NCI-H2081 treated with DMSO at 0.1 percent for 48 hours (cell line): ENCODE data around the gene MCC.
"Not testable (repeated sequence)": the region's sequence is repeated elsewhere in the genome, so short reads cannot be mapped to it uniquely, and the experiment has no call there.

Experiments
- DNase-seq: peaks from one replicate; lab custom pipeline; 2025; lab: John Stamatoyannopoulos, UW

MCC gene

DNA sequence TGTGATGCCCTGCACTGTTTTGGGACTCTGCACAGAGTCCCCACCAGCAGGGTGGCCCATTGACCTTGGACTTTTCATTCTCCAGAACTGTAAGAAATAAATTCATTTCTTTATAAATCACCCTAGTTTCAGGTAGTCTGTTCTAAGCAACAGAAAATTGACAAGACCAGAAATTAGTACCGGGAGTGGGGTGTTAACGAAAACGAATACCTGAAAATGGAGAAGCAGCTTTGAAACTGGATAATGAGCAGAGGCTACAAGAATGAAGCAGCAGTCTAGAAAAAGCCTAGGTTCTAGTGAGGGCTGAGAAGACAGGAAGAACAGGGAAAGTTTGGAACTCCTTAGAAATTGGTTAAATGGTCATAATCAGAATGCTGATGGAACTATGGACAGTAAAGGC lies 2.1 kb upstream of the MCC start:
- no peak for DNase-seq

- no peak for DNase-seq
Measured at GRCh38 chr5:113489299-113489698, 1.0 kb upstream of the MCC start.

DNA sequence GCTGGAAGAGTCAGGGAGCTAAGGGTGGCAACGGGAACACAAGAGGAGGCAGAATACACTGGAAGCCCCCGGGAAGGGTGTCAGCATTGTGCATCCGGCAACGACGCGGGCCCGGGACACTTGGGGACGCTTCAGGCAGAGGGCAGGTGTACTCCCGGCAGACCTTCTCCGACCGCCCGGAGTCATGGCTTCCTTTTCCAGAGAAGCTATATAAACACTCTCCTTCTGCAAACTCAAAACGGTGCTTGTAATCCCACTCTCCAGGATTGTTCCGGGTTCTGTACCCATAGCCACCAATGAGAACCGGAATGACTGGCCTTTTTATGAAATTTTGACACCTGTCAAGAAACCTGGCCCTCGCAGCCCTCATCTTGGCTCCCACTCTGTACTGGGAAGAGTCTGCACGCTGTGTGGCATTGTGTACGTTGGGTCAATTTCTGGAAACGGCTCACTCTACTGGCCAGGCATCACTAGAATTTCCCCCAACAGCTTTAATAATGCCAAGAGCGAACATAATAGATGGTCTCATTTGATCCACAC lies 462 bp upstream of the MCC start:
- DNase-seq: no peak

DNA sequence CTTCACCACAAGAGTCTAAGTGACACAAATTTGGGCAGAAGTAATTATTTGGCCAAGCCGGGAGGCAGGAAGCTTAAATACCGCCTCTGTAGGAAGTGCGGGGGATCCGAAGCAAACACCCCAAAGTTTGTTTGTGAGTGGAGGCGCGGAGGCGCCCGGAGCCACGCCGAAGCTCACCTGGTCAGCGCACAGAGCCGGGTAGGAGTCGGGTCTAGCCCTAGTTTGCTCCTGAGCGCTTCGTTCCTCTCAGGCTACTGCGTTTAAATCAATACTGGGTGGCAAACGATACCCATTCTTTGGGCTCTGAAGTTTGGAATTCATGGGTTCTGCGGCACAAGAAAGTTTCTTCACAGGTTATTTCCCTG lies 855 bp downstream of the MCC start:
- DNase-seq: no peak

GRCh38 chr5:113480243-113480642 lies 8.0 kb downstream of the MCC start:
- DNase-seq: no peak

DNA sequence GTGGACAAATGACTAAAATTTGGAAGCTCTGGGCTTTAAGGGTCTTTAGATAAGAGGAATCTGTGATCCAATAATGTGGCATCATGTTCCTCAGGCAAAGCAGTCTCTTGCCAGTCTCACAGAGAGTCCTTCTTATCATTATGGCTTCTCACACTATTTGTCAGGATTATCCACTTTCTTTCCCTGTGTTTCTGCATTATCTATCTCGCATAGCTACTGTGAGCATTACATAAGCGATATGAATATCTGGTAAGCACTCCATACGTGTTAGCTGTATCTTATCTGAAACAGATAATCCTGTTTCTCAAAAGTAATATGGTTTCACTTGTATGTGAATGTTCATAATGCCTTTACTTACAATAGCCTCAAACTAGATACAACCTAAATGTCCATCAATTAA lies 9.6 kb downstream of the MCC start:
- no peak for DNase-seq

- DNase-seq: no peak
Measured at GRCh38 chr5:113474100-113474728, 14.0 kb downstream of the MCC start.

DNA sequence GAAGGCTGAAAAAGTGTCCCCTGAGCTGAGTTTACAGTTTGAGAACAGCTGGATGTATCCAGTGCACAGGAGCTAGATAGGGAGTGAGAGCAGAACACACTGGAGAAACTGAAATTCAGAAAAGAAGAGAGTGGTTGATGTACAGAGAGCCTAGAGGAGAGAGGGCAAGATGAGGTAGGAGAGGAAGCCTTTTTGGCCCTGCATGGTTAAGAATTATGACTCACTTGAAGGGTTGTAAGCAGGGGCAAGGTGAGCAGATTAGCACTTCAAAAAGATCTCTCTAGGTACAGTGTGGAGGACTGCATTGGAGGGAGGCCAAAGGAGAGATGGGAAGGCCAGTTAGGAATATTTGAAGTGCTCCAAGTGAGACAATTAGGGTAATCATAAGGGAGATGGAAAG lies 25.2 kb downstream of the MCC start:
- no peak for DNase-seq

DNA sequence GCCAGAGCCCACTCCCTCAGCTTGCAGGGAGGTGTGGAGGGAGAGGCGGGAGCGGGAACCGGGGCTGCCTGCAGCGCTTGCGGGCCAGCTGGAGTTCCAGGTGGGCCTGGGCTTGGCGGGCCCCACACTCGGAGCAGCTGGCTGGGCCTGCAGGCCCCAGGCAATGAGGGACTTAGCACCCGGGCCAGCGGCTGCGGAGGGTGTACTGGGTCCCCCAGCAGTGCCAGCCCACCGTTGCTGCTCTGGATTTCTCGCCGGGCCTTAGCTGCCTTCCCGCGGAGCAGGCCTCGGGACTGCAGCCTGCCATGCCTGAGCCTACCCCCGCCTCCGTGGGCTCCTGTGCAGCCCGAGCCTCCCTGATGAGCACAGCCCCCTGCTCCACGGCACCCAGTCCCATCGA lies 31.1 kb downstream of the MCC start:
- not testable (repeated sequence) for DNase-seq

DNA sequence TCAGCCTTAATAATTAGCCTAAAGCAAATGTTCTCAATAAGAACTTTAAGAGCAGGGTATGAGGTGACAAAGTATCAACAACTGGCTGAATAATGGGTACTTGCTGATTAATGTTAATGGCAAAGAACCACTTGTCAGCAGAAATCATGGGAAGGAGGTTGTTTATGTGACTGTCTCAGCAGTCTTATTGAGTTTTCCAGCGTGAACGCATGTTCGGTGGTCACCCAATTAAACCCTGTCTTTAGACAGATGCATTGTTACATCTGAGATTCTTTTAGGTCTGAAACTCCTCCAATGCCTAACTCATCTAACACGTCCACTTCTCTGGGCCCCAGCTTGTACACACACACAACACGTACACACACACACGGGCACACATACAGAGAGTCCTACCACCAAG lies 35.3 kb downstream of the MCC start:
- no peak for DNase-seq

GRCh38 chr5:113451797-113452196 lies 36.5 kb downstream of the MCC start:
- DNase-seq: no peak

DNA sequence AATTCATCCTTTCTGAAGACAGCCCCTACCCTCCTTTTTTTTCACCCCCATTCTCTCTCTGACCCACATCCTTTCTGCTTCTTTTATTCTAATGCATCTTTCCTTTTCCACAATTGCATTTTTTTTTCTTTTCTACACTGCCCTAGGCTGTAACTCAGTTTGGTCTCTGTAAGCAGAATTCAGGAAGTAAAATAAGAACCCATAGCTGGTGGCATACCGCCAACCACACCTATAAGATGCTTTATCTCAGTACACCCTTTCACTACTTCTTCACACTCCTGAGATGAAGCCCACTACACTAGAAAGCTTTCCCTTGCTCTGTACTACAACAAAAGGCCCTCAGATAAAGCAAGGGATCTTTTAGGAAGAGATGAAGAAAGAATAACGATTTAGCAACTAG lies 37.3 kb downstream of the MCC start:
- DNase-seq: no peak

DNA sequence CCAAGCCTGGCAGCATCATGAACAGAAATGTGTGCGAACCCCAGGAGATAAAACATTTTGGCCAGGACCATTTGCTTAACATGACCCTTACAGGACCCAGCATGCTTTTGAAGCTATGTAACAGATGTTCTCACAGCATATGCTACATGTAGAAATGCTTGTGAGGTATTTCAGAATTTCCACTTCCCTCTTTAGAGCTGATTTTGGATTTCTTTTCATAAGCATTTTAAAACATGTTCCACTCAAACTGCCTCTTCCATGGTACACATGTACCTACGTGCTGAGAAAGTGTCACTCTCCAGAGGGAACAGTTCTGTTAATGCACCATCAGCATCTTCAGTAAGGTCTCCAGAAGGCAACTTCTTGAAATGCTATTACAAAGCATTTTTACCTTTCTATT lies 37.8 kb downstream of the MCC start:
- DNase-seq: no peak

- DNase-seq: no peak
Measured at GRCh38 chr5:113448252-113448651, 40.0 kb downstream of the MCC start.

DNA sequence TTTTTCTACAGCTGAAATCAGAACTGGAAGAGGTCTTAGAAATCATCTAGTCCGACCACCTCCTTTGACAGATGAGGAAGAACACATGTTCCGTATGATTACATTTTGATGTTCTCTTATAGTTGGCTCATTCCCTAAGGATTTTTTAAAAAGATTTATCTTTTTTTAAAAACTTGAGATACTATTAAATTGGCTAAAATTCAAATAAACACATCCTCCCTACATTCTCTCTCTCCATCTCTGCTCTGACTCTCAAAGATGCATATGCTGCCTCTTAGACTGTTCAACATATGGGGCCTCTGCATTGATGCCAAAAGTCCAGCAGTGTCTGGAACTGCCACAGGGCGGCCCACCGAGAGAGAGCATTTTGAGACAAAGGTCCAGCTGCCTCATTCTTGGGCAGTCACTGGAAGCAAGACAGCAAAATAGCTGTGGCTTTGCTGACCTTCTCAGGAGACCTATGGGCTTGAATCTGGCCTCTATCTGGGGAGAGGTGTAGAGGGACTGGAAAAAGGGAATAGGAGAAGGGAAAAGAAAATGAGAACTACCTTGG lies 40.7 kb downstream of the MCC start:
- DNase-seq: no peak

- no peak for DNase-seq
Measured at GRCh38 chr5:113446358-113446927, 41.8 kb downstream of the MCC start.

DNA sequence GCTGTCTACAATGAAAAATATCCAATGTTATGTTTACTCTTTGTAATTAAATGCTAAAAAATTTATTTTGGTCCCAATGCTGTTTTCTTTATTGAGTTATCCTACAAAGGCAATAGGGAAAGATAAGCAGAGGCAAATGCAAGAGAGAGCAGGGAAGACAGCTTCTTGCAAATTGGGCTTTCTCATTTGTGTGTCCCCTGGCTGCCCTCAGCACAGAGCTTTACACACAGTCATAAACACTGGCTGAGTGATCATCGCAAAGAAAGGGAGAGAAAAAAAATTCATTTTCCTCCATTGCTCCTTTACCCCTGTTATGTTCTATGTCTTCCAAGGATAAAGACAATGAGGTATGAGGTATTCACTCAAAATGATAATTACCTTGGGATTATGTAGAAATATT lies 51.1 kb downstream of the MCC start:
- DNase-seq: no peak

DNA sequence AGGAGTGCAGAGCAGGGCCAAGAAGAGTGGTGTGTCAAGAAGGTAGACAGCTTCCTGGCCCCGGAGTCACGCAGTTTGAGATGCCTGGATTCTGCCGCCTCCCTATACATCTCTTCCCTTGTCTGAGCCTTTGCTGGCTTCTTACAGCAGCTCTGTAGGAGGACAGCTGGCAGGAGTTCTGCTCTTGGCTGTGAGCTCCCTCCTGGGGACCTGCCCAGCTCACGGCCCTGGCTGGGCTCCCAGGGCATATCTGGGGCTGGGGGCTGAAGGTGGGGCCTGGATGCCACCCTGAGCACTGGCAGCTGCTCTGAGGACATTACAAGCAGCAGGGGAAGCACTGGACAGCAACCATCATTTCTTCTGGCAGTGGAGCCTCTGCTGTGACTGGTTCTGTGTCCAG lies 52.7 kb downstream of the MCC start:
- DNase-seq: no peak

DNA sequence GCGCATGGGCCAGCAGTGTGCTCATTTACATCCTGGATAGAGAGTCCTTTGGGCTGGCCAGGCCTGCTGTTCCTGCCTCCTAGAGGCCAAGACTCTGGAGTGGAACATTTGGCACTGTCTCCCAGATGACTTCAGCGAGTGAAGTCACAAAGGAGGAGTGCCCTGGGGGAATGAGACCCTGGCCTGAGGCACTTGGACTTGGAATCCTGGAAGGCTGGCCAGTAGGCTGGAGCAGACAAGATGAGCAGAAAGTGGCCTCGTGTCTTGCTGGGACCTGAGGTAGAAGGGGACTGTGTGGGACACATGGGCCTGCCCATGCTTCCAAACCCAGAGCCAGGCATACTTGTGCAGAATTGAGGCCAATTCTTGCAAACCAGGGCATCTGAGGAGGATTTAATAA lies 53.4 kb downstream of the MCC start, which contains the start of gene TSSK1B:
Gene TSSK1B, minus strand, starts transcription at position 101 of the 400 bp plus-strand sequence. CDS start 150 bp downstream, outside the sequence.
- DNase-seq: no peak

DNA sequence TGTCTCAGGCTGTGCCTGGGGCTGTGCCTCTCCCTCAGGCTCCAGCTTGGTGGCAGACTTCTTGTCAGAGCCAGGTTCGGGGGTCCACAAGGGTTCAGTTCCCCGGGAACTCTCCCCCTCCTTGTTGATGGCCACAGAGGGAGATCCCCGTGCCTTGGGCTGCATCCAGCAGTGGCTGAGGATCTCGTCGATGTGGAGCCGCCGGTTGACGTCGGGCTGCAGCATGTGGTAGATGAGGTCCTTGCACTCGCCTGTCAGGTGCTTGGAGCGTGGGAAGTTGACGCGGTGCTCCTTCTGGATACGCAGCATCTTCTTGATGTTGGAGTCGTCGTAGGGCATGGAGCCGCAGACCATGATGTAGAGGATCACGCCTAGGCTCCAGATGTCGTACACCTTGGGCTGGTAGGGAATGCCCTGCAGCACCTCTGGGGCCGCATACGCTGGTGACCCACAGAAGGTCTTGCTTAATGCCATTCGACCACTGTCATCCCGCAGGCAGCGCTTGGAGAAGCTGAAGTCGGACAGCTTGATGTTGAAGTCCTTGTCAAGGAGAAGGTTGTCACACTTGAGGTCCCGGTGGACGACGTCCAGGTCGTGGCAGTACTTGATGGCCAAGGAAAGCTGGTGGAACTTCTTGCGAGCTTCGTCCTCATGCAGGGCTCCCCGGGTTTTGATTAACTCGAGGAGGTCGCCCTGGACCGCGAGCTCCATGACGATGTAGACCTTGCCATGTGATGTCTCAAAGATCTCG lies 54.2 kb downstream of the MCC start:
- no peak for DNase-seq

DNA sequence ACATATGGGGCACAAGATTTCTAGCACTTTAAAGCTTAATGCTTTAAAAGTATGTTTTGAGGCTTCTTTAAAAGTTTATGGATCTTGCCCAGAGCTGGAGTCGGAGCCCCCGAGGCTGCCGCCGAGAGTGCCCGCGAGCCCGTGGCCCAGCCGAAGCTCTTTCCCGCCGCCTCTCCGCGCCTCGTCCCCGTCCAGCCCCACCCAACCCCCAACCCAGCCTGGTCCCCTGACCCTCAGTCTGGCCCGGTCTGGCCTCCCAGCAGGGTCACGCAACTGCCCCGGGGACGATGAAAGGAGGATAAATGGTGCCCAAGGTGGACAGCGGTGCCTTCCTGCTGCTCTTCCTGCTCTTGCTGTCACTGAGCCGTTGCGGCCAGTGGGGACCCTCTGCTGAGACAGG lies 55.2 kb downstream of the MCC start:
- DNase-seq: no peak

GRCh38 chr5:113427871-113428574 lies 60.2 kb downstream of the MCC start:
- no peak for DNase-seq
